HG03139 (cell line): ENCODE data around the gene EPHA6.
A peak's percentile ranks its signal among the peaks of the same experiment; 100 is the strongest.

Source experiments
- ATAC-seq: cut with Tn5 transposase; IDR thresholded peaks from one replicate; pipeline ENCODE4 v1.9.1; 2021; ENCODE audit not compliant: unreplicated experiment

Gene EPHA6

DNA sequence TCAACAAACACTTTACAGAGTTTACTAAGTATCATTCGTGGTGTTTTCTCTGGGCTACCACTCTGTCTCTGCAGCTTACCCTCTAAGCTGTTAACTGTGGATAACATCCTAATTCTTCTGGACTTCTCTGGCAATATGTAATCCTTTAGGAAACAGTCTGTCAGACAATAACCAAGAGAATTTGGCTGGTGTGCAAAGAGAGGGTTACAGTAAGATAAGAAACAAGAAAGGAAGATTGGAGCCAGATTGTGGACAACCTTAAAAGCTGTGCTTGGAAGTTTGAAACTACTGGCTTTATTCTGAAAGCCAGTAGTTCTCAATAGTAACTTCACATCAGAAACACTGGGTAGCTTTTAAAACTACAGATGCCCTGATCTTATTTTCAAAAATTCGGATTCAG is 950.9 kb downstream of the EPHA6 start:
- no peak for ATAC-seq

DNA sequence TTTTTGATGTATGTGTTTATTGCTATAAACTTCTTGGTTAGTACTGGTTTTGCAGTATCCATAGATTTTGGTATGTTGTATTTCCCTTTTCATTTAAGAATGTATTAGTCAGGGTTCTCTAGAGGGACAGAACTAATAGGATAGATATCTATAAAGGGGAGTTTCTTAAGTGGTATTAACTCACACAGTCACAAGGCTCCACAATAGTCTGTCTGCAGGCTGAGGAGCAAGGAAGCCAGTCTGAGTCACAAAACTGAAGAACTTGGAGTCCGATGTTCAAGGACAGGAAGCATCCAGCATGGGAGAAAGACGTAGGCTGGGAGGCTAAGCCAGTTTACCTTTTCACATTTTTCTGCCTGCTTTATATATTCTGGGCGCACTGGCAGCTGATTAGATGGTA is 958.5 kb downstream of the EPHA6 start:
- no peak for ATAC-seq

DNA sequence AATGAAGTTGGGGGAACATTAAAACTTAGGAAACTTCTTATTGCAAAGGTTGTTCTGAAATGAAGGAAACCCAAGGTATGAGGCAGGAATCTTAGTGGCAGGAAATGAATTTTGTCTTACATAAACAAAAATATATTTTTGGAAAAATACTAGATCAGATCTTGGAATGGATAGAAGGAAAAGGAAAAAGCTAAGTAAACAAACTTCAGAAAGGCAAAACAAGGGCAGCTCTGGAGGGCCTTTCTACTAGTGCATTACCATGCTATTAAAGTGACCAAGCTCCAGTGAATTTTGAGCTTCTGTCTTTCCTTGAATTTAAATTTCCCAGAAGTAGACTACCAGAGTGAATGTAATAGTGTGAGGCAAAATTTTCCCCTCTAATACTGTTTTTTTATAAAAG is 963.8 kb downstream of the EPHA6 start:
- ATAC-seq = no peak

DNA sequence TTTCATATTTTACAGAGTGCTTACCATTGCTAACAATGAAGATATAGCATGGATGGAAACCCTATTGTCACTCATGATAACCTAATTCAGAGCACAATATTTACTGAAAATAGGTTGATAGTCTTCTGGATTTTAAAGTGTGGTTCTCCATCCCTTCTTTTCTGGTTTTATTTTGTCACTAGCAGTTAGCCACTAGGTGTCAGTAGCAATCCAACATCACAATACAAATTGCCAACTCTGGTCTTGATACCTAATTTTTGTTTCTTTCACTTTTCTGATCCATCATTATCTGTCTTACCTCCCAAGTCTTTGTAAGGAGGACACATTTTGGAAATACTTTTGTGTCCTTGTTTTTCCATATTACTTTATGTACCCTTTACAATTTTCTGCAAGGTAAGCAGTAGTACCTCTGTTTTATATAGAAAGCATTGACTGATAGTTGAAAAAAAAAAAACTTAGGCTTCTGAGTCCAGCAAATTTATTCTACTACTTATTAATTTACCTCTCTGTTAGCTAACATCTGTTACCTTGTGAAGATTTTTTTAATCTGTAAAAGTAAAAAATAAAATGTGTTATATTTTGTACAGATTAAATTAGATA is 979.1 kb downstream of the EPHA6 start:
- ATAC-seq = peak; percentile 54

DNA sequence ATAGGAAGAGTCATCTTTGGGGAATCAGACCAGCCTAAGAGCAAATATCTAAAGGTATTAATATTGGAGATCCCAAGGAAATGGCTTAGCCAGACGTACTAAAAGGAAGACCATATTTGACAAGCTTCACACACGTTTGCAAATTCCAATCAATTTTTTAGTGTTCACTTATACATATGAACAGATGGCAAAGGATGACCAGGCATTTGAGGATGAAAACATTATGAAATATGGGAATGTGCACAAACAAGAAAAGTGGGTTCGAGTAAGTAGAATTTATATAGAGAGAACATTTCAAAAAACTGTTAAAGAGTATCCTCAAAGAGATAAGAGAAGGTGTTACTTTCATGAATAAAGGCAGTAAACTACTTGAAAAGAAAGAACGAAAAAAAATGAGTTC is 981.6 kb downstream of the EPHA6 start:
- ATAC-seq = no peak
